ENCODE data around the gene ARHGAP15.

The ARHGAP15 gene

GRCh38 chr2:143428700-143429099, 299.5 kb downstream of the ARHGAP15 start:
- Histone ChIP-seq H3K4ac (ENCODE audit: low read depth, low read length) (no peak overlapping the region), H3K4me2 (ENCODE audit: low read length) (no peak overlapping the region), H3K14ac (ENCODE audit: low read length) (no peak overlapping the region), H3K9me3 (ENCODE audit: insufficient read depth, low read depth, low read length) (no peaks in the 10 kb centered on the region), H4K91ac (ENCODE audit: low read depth, low read length) (no peak overlapping the region), H2BK12ac (ENCODE audit: low read length) (no peak overlapping the region), H4K8ac (ENCODE audit: low read depth, low read length) (no peak overlapping the region), H3K23ac (ENCODE audit: low read length) (no peak overlapping the region), H3K9ac (ENCODE audit: low read length) (no peak overlapping the region), H2AFZ (ENCODE audit: insufficient read depth, low read length, poor library complexity) (no peak overlapping the region), H4K12ac (ENCODE audit: low read depth, low read length) (no peak overlapping the region), H2BK5ac (ENCODE audit: low read depth, low read length, poor library complexity) (no peak overlapping the region), H3K79me2 (ENCODE audit: control insufficient read depth, insufficient read depth, low read length, poor library complexity) (no peaks in the 10 kb centered on the region), H3K27ac (ENCODE audit: low read depth, low read length) (no peak overlapping the region), H3K4me1 (ENCODE audit: control insufficient read depth in 1 of 2, insufficient read depth in 2 of 2, low read length in 2 of 2) (no peaks in the 10 kb centered on the region), H3K36me3 (ENCODE audit: control insufficient read depth in 1 of 2, insufficient read depth in 2 of 2, low read length in 2 of 2) (no peaks in the 10 kb centered on the region), H3K27me3 (ENCODE audit: insufficient read depth, low read length) (no peaks in the 10 kb centered on the region), H2BK120ac (ENCODE audit: insufficient read depth, low read length, poor library complexity) (no peak overlapping the region), H3K4me3 (ENCODE audit: low read depth, low read length) (no peak overlapping the region), H3K18ac (ENCODE audit: low read length) (no peak overlapping the region), H3K79me1 (ENCODE audit: low read length) (no peaks in the 10 kb centered on the region), H2AK5ac (ENCODE audit: low read length) (no peak overlapping the region)
- WGBS (ENCODE audit: extremely low coverage, insufficient coverage, insufficient read length), result no CpG with 5 or more reads among the region's 1 CpG
- no peak for DNase-seq

GRCh38 chr2:143429932-143430679, 300.9 kb downstream of the ARHGAP15 start:
- Histone ChIP-seq H3K23ac (ENCODE audit: low read length) (no peak overlapping the region), H4K91ac (ENCODE audit: low read depth, low read length) (no peak overlapping the region), H3K4me3 (ENCODE audit: low read depth, low read length) (no peak overlapping the region), H3K4me1 (ENCODE audit: control insufficient read depth in 1 of 2, insufficient read depth in 2 of 2, low read length in 2 of 2) (no peaks in the 10 kb centered on the region), H4K12ac (ENCODE audit: low read depth, low read length) (no peak overlapping the region), H3K14ac (ENCODE audit: low read length) (no peak overlapping the region), H2AK5ac (ENCODE audit: low read length) (no peak overlapping the region), H3K9ac (ENCODE audit: low read length) (no peak overlapping the region), H3K4ac (ENCODE audit: low read depth, low read length) (no peak overlapping the region), H2BK5ac (ENCODE audit: low read depth, low read length, poor library complexity) (no peak overlapping the region), H3K79me2 (ENCODE audit: control insufficient read depth, insufficient read depth, low read length, poor library complexity) (no peaks in the 10 kb centered on the region), H3K4me2 (ENCODE audit: low read length) (no peak overlapping the region), H2AFZ (ENCODE audit: insufficient read depth, low read length, poor library complexity) (no peak overlapping the region), H3K9me3 (ENCODE audit: insufficient read depth, low read depth, low read length) (no peaks in the 10 kb centered on the region), H2BK120ac (ENCODE audit: insufficient read depth, low read length, poor library complexity) (no peak overlapping the region), H3K36me3 (ENCODE audit: control insufficient read depth in 1 of 2, insufficient read depth in 2 of 2, low read length in 2 of 2) (no peaks in the 10 kb centered on the region), H4K8ac (ENCODE audit: low read depth, low read length) (no peak overlapping the region), H3K79me1 (ENCODE audit: low read length) (no peaks in the 10 kb centered on the region), H3K27me3 (ENCODE audit: insufficient read depth, low read length) (no peaks in the 10 kb centered on the region), H2BK12ac (ENCODE audit: low read length) (no peak overlapping the region), H3K27ac (ENCODE audit: low read depth, low read length) (no peak overlapping the region), H3K18ac (ENCODE audit: low read length) (no peak overlapping the region)
- WGBS (ENCODE audit: extremely low coverage, insufficient coverage, insufficient read length), result no CpG with 5 or more reads among the region's 1 CpG
- DNase-seq, result no peak

GRCh38 chr2:143431316-143431715, 302.1 kb downstream of the ARHGAP15 start:
- Histone ChIP-seq H3K79me2 (ENCODE audit: control insufficient read depth, insufficient read depth, low read length, poor library complexity) (no peaks in the 10 kb centered on the region), H3K79me1 (ENCODE audit: low read length) (no peaks in the 10 kb centered on the region), H3K4ac (ENCODE audit: low read depth, low read length) (no peak overlapping the region), H3K4me2 (ENCODE audit: low read length) (no peak overlapping the region), H3K27me3 (ENCODE audit: insufficient read depth, low read length) (no peaks in the 10 kb centered on the region), H3K4me3 (ENCODE audit: low read depth, low read length) (no peak overlapping the region), H4K12ac (ENCODE audit: low read depth, low read length) (no peak overlapping the region), H3K27ac (ENCODE audit: low read depth, low read length) (no peak overlapping the region), H2AK5ac (ENCODE audit: low read length) (no peak overlapping the region), H3K4me1 (ENCODE audit: control insufficient read depth in 1 of 2, insufficient read depth in 2 of 2, low read length in 2 of 2) (no peaks in the 10 kb centered on the region), H4K8ac (ENCODE audit: low read depth, low read length) (no peak overlapping the region), H3K18ac (ENCODE audit: low read length) (no peak overlapping the region), H2BK5ac (ENCODE audit: low read depth, low read length, poor library complexity) (no peak overlapping the region), H3K23ac (ENCODE audit: low read length) (no peak overlapping the region), H3K9ac (ENCODE audit: low read length) (no peak overlapping the region), H3K14ac (ENCODE audit: low read length) (no peak overlapping the region), H4K91ac (ENCODE audit: low read depth, low read length) (no peak overlapping the region), H3K36me3 (ENCODE audit: control insufficient read depth in 1 of 2, insufficient read depth in 2 of 2, low read length in 2 of 2) (no peaks in the 10 kb centered on the region), H2BK12ac (ENCODE audit: low read length) (no peak overlapping the region), H2AFZ (ENCODE audit: insufficient read depth, low read length, poor library complexity) (no peak overlapping the region), H2BK120ac (ENCODE audit: insufficient read depth, low read length, poor library complexity) (no peak overlapping the region), H3K9me3 (ENCODE audit: insufficient read depth, low read depth, low read length) (no peaks in the 10 kb centered on the region)
- no peak for DNase-seq
- no CpG with 5 or more reads among the region's 2 CpGs for WGBS (ENCODE audit: extremely low coverage, insufficient coverage, insufficient read length)

- no peaks in the 10 kb centered on the region for H3K36me3 ChIP-seq (ENCODE audit: control insufficient read depth in 1 of 2, insufficient read depth in 2 of 2, low read length in 2 of 2)
- no peak overlapping the region for H3K14ac ChIP-seq (ENCODE audit: low read length)
- no peak overlapping the region for H2BK5ac ChIP-seq (ENCODE audit: low read depth, low read length, poor library complexity)
- no peak overlapping the region for H3K27ac ChIP-seq (ENCODE audit: low read depth, low read length)
- no peak overlapping the region for H3K4ac ChIP-seq (ENCODE audit: low read depth, low read length)
- no peak overlapping the region for H4K12ac ChIP-seq (ENCODE audit: low read depth, low read length)
- H3K4me2 ChIP-seq (ENCODE audit: low read length), result no peak overlapping the region
- no peak overlapping the region for H3K23ac ChIP-seq (ENCODE audit: low read length)
- H3K9me3 ChIP-seq (ENCODE audit: insufficient read depth, low read depth, low read length), result no peaks in the 10 kb centered on the region
- no peaks in the 10 kb centered on the region for H3K27me3 ChIP-seq (ENCODE audit: insufficient read depth, low read length)
- no peaks in the 10 kb centered on the region for H3K4me1 ChIP-seq (ENCODE audit: control insufficient read depth in 1 of 2, insufficient read depth in 2 of 2, low read length in 2 of 2)
- H2BK12ac ChIP-seq (ENCODE audit: low read length), result no peak overlapping the region
- no peak overlapping the region for H2AK5ac ChIP-seq (ENCODE audit: low read length)
- no peak overlapping the region for H3K9ac ChIP-seq (ENCODE audit: low read length)
- H3K79me2 ChIP-seq (ENCODE audit: control insufficient read depth, insufficient read depth, low read length, poor library complexity), result no peaks in the 10 kb centered on the region
- H2BK120ac ChIP-seq (ENCODE audit: insufficient read depth, low read length, poor library complexity), result no peak overlapping the region
- no peak overlapping the region for H3K18ac ChIP-seq (ENCODE audit: low read length)
- no peak overlapping the region for H3K4me3 ChIP-seq (ENCODE audit: low read depth, low read length)
- no peak overlapping the region for H2AFZ ChIP-seq (ENCODE audit: insufficient read depth, low read length, poor library complexity)
- no peak overlapping the region for H4K91ac ChIP-seq (ENCODE audit: low read depth, low read length)
- no peak overlapping the region for H4K8ac ChIP-seq (ENCODE audit: low read depth, low read length)
- DNase-seq, result no peak
- WGBS (ENCODE audit: extremely low coverage, insufficient coverage, insufficient read length), result no CpG with 5 or more reads among the region's 3 CpGs
- no peaks in the 10 kb centered on the region for H3K79me1 ChIP-seq (ENCODE audit: low read length)
Measured at GRCh38 chr2:143433251-143433650, 304.0 kb downstream of the ARHGAP15 start.

Measured in trophoblast cell (in vitro differentiated cells and primary cell).